GM19035 (cell line): ENCODE measurements around the gene MGAT4A.

Source experiments
- ATAC-seq: cut with Tn5 transposase; IDR thresholded peaks from one replicate; pipeline ENCODE4 v1.9.1; 2021; ENCODE audit not compliant: unreplicated experiment

Gene MGAT4A

DNA sequence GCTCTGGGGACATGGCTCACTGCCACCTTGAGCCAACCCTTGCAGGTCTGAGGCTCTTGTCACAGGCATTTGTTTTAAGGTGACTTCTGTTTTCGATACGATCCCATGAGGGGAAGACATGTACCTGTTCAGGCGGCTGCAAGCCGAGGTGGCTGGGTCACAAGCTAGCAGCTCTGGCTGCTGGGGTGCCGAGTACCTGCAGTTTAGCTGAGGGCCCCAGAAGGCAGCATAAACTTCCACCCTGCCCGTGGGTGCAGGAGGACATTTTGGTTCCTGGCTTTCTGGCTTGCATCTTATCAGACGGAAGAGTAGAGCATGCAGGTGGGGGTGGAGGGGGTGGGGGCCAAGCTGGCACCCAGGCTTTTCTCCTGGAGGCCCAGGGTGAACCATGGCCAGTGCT is 151.0 kb downstream of the MGAT4A start:
- ATAC-seq = no peak

DNA sequence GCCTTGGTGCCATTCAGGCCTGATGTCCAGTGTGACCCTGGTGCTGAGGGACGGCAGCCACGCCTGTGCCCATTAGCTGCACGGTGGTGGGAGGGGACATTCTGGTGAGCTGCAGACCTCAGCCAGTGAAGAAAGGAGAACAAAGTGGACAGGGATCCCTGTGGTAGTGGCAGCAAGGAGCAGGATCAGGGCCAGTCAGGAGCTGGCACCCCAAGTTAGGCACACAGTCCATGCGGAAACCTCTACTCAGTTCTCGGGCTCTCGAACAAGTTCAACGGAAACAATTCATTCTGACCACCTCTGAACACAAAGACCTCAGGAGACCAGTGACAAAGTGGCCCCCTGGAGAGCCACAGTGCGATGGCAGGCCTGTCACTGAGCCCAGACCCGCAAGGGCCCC is 152.7 kb downstream of the MGAT4A start:
- no peak for ATAC-seq

DNA sequence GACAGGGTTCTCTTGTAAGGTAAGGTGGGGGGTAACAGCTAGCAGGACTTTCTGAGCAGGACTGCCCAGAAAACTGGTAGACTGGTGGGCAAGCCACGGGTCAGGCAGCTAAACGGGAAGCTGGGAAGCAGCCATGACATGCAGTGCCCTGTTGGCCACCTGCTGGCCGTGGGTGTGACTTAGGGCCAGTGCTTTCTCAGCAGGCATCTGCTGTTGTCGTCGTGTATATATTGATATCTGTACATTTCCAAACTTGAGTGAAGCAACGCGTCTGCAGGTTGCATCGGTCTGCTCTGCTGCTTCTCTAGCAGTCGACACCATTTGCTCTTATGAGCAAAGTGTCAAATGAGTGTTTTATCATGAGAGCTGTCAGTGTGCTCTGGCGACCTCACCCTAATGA is 153.6 kb downstream of the MGAT4A start:
- no peak for ATAC-seq

DNA sequence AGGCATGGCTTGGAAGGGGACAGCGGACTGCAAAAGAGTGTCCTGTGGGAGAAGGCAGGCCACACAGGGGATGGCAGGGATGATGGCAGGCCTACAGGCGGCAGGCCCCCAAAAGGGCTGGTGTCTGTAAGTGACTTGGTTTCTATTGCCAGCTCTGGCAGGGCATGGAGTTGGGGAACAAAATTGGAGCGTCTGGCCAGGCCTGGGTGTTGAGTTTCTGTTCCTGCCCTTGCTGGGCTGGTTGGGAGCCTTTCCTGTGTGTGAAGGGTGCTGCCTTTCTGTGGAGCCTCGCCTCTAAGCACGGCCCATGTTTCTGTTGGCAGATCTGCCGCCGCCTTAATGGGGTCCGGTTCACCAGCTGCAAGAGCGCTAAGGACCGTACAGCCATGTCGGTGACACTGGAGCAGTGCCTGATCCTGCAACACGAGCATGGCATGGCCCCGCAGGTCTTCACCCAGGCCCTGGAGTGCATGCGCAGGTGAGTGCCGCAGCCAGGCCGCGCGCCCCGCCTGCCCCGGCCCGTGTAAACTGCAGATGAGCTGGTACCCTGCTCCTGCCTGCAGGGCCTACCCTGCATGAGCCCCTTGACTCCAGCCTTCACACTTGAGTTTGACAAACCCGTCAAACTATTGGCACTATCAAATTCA is 154.1 kb downstream of the MGAT4A start:
- ATAC-seq = no peak

DNA sequence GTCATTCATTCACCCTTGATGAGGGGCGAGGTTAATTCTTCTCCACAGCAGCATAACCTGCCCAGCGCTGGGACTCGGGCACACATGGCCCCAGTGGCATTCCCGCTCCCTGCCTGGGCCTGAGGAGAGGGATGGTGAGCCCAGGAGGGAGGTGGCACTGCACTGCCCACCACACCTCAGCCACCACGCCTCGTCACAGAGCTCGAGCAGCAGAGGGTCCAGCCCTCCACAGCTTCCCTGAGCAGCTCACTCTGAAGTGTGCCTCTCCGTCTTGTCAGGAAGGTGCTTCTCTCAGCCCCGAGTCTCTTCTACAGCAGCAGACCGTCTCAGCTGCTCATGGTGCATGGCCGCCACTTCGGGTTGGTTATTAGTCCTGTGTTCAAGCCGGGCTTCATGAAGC is 157.5 kb downstream of the MGAT4A start:
- ATAC-seq = no peak

DNA sequence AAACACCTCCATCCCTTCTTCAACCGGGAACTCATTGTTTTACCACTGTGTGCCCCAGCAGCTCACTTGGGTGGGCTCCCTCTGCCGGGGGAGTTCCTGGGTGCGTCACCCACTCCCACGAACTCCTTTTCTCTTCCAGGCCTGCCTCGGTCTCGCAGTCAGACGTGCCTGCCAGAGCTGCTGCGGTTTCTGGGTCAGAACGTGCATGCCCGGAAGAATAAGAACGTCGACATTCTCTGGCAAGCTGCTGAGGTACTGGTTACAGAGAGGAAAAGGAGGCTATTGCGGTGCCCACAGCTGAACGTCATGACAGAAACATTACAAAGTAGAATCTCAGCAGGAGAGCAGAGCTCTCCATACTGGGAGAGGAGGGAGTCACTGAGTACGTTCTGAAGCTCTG is 158.3 kb downstream of the MGAT4A start:
- ATAC-seq = no peak

DNA sequence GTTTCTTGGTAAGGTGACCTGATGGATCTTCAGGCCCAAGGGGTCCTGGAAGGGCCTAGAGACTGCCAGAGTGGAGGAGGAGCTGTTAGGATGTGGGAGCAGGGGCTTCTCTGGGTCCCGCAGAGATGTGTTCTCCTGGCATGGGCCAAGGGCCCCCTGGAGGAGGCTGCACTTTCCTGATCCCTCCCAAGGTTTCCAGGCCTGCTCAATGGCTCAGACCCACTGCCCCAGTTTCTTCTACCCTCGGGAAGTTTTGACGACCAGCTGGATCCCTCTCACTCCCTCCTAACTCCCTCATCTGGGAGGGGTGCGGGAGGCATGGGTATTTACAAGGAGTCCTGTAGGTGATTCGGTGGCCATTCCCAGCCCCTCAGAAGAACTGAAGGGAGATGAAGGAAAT is 158.7 kb downstream of the MGAT4A start:
- no peak for ATAC-seq

DNA sequence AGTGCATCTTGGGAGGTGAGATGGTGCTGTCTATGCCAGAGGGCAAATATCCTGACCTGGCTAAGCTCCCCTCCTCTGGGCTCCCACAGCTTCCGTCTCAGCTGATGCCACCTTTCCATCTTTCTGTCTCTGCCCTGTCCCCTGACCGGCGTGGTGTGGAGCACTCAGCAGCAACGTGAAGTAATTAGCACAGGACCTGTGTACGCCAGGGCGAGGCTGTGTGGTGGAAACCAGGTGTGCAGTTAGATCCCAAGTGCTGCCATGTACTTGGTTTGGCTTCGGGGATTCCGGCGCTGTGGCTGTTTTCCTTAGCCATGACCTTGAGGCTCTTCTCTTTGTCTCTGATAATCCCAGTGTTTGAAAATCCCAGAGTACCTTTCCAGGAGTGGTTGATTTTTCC is 159.1 kb downstream of the MGAT4A start:
- ATAC-seq = no peak

DNA sequence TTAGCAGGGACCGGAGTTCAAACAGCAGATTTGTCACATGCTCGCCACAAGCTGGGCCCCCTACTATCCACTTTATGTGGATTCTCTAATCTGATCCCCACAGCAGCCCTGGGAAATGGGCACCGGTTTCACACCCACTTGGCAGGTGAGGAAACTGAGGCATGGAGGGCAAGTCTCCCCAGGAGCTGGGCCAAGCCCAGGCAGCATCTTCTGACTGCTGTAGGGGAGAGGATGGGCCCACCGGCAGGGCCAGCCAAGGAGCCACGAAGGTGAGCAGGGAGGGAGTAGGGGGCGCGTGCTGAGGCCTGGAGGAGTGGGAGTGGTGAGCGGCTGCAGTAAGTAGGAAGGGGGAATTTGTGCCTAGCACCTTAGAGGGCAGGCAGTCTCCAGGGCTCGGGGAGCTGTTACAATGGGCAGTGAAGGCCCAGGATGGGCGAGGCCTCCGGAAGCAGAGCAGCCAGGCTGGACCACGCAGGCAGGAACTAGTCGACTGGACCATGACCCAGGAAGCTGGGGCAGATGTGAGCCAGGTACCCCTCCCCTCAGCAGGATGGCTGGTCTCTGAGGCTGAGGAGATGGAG is 159.7 kb downstream of the MGAT4A start:
- ATAC-seq = no peak

DNA sequence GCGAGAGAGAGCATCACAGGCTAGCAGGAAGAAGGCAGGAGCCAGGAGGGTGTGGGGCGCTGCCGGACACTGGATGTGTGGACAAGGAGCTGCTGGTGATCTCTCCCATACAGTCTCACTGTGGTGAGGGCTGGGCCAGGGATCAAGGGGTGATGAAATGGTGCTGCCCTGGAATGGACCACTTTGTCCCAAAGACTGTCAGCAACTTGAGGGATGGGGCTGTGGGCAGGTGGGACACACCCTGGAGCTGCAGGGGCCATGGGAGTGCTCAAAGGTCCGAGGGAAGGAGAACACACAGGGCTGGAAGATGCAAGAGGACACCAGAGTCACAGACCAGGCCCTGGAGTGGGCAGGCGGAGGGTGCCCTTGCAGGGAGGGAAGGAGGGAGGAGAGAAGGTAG is 160.6 kb downstream of the MGAT4A start:
- no peak for ATAC-seq

DNA sequence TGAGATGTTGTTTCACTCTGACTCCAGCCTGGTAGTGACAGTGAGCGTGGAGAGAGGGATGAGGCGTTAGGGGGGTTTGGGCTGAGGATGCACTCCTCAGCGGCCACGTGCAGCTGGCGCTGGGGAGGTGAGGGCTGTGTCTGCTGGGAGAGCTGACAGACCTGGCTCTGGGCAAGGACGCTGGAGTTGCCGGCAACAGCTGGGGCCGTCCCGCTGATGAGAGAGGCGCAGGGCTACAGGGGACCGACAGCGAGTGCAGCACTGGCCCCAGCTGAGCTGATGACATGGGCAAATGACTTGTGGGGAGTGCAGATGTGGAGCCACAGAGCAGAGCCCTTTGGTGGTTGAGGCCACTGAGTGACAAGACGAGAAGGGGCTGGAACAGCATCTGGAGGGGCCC is 161.0 kb downstream of the MGAT4A start:
- ATAC-seq = no peak

DNA sequence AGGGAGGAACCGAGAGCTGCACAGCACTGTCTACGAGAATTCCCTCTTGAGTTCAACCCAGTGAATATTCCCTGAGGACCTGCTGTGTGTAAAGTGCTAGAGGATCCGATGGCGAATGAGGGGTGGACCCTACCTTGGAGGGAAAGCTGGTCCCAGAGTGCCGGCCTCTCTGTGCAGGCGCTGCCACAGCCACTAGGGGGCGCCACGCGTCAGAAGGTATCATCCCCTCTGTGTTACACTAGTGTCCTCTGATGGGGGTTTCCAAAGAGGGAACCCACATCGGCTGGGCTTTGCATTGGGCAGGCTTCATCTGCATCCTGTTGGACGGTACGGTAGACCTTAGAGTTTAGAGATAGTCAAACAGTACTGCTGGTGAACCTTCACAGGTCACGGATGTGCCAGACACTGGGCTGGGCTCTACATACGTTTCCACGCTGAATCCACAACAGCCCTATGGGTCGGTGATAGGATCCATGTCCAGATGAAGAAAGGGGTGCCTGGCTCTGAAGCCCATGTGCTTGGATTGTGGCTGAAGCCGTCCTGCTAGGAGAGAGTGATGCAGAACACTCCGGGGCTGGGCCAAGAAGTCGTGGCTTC is 161.6 kb downstream of the MGAT4A start:
- ATAC-seq = no peak
